DND-41 (cell line): ENCODE results near the gene FBXO15.

Experiments
- EZH2 ChIP-seq: IDR thresholded peaks from 3 replicates; pipeline ENCODE4 v1.6.1; 2012; ENCODE audit warnings: borderline replicate concordance, low read depth, mild to moderate bottlenecking, moderate library complexity, low read length, inconsistent platforms; ENCODE audit not compliant: severe bottlenecking
- TF ChIP-seq, protein P1 (sequence below): IDR thresholded peaks from 2 replicates; pipeline ENCODE4 v1.5.1; 2012; ENCODE audit warnings: borderline replicate concordance, low read length, moderate library complexity, mild to moderate bottlenecking; ENCODE audit not compliant: poor library complexity, severe bottlenecking; ENCODE audit errors: extremely low read depth

DNA sequence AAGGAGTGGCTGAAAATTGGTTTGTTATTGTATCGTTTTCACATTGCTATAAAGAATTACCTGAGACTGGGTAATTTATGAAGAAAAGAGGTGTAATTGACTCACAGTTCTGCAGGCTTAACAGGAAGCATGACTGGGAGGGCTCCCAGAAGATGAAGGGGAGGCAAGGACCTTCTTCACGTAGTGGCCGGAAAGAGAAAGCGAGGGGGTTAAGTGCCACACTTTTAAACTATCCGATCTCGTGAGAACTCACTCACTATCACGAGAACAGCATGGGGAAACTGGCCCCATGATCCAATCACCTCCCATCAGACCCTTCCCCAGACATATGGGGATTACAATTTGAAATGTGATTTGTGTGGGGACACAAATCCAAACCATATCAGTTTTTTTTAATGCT is 81.6 kb downstream of the FBXO15 start:
- TF ChIP-seq, protein P1, sequence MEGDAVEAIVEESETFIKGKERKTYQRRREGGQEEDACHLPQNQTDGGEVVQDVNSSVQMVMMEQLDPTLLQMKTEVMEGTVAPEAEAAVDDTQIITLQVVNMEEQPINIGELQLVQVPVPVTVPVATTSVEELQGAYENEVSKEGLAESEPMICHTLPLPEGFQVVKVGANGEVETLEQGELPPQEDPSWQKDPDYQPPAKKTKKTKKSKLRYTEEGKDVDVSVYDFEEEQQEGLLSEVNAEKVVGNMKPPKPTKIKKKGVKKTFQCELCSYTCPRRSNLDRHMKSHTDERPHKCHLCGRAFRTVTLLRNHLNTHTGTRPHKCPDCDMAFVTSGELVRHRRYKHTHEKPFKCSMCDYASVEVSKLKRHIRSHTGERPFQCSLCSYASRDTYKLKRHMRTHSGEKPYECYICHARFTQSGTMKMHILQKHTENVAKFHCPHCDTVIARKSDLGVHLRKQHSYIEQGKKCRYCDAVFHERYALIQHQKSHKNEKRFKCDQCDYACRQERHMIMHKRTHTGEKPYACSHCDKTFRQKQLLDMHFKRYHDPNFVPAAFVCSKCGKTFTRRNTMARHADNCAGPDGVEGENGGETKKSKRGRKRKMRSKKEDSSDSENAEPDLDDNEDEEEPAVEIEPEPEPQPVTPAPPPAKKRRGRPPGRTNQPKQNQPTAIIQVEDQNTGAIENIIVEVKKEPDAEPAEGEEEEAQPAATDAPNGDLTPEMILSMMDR: no peak
- no peak for TF ChIP-seq EZH2
